Endodermal cell (in vitro differentiated cells): ENCODE results near the gene UMAD1. TPM values are rescaled to one million over a fixed set of nuclear protein-coding genes. Genes with fewer than 3 reads are reported as not detected.

Source experiments
- DNase-seq: peaks from one replicate; pipeline ENCODE4 v3.0.0-alpha.2; 2017
- H3K27ac ChIP-seq: 2 replicates; pipeline ENCODE4 v1.5.1; 2013; ENCODE audit warnings: mild to moderate bottlenecking, low read depth, low read length, moderate library complexity
- H3K27me3 ChIP-seq: 2 replicates; pipeline ENCODE4 v1.6.1; 2013; ENCODE audit warnings: mild to moderate bottlenecking, low read length, moderate library complexity; ENCODE audit not compliant: insufficient read depth, control insufficient read depth, poor library complexity, severe bottlenecking
- H3K36me3 ChIP-seq: 2 replicates; pipeline ENCODE4 v1.7.0; 2013; ENCODE audit warnings: mild to moderate bottlenecking, low read length, moderate library complexity; ENCODE audit not compliant: control insufficient read depth, insufficient read depth
- H3K4me1 ChIP-seq: one replicate; pipeline ENCODE4 v1.7.0; 2013; ENCODE audit warnings: low read length; ENCODE audit not compliant: control insufficient read depth, insufficient read depth
- H3K4me3 ChIP-seq: 2 replicates; pipeline ENCODE4 v1.5.1; 2013; ENCODE audit warnings: mild to moderate bottlenecking, low read length, moderate library complexity
- H3K9ac ChIP-seq: 2 replicates; pipeline ENCODE4 v1.6.1; 2013; ENCODE audit warnings: mild to moderate bottlenecking, low read length, moderate library complexity; ENCODE audit not compliant: poor library complexity, severe bottlenecking; ENCODE audit errors: extremely low read depth
- H3K9me3 ChIP-seq: 2 replicates; pipeline ENCODE4 v1.6.1; 2013; ENCODE audit warnings: mild to moderate bottlenecking, low read length, moderate library complexity; ENCODE audit not compliant: control insufficient read depth
- H3K27ac Mint-ChIP-seq: 2 replicates; pipeline ENCODE4 v1.8.0; 2020; ENCODE audit warnings: mixed read lengths
- H3K27me3 Mint-ChIP-seq: 2 replicates; pipeline ENCODE4 v1.8.0; 2021; ENCODE audit warnings: mild to moderate bottlenecking, mixed read lengths; ENCODE audit not compliant: insufficient read depth
- H3K36me3 Mint-ChIP-seq: 2 replicates; pipeline ENCODE4 v1.8.0; 2020; ENCODE audit warnings: low read depth, mixed read lengths
- H3K4me1 Mint-ChIP-seq: 2 replicates; pipeline ENCODE4 v1.8.0; 2020; ENCODE audit warnings: mixed read lengths
- H3K4me3 Mint-ChIP-seq: 2 replicates; pipeline ENCODE4 v1.8.0; 2020; ENCODE audit warnings: mild to moderate bottlenecking, moderate library complexity, mixed read lengths
- H3K9me3 Mint-ChIP-seq: 2 replicates; pipeline ENCODE4 v1.8.0; 2020; ENCODE audit warnings: mild to moderate bottlenecking, mixed read lengths
- CTCF ChIP-seq: fragments of 200-600 bp; sonication (generic); conservative IDR thresholded peaks from 2 replicates; pipeline ENCODE4 v1.5.0; 2021; ENCODE audit warnings: antibody characterized with exemption, mild to moderate bottlenecking
- WGBS, 2 experiments: methylation state at CpG; one replicate each; pipeline versions ENCODE4 v1.1.5 to v1.1.7; 2013; ENCODE audit warnings: missing lambda C conversion rate in 2 of 2, mixed read lengths in 1 of 2; ENCODE audit not compliant: insufficient coverage in 1 of 2, insufficient read length in 1 of 2; 5-methylcytosine and 5-hydroxymethylcytosine counted together
- total RNA-seq, 2 donors: library from RNA; stranded (reverse); fragmentation: NEBNext Ultra II Directional in 1 of 2; extraction: Animal tissue kit (Norgen Biotek cat#: 25700) in 1 of 2; gene quantifications; 2 replicates in 1 of 2; 3 replicates in 1 of 2; pipeline ENCODE4 v1.2.1, GENCODE V29; 2021

Gene UMAD1
- total RNA-seq, 2 donors from 2014 or later: 9.7 to 10.3 TPM

- Mint-ChIP-seq H3K36me3 (no peaks in the 10 kb centered on the region), H3K9me3 (no peaks in the 10 kb centered on the region), H3K4me3 (no peak overlapping the region), H3K27ac (no peak overlapping the region), H3K27me3 (no peaks in the 10 kb centered on the region), H3K4me1 (peaks cover 21% of the 10 kb centered on the region)
- H3K27me3 ChIP-seq: no peaks in the 10 kb centered on the region
- H3K9ac ChIP-seq: no peak overlapping the region
- H3K4me1 ChIP-seq: peaks cover 3% of the 10 kb centered on the region
- H3K4me3 ChIP-seq: no peak overlapping the region
- no peak overlapping the region for H3K27ac ChIP-seq
- H3K36me3 ChIP-seq: no peaks in the 10 kb centered on the region
- no peak for DNase-seq
- no peaks in the 10 kb centered on the region for H3K9me3 ChIP-seq
- 75 to 100% methylated on average over 1 to 6 of the region's 6 CpGs for WGBS, 2 experiments
- no peak for TF ChIP-seq CTCF
Observed at GRCh38 chr7:7819442-7820247, 179.1 kb downstream of the UMAD1 start.

GRCh38 chr7:7820409-7820808 is 179.9 kb downstream of the UMAD1 start:
- no peaks in the 10 kb centered on the region for H3K27me3 ChIP-seq
- no peak for DNase-seq
- peaks cover 21% of the 10 kb centered on the region for H3K4me1 Mint-ChIP-seq
- no peak overlapping the region for H3K27ac ChIP-seq
- no peak overlapping the region for H3K4me3 Mint-ChIP-seq
- no peak overlapping the region for H3K27ac Mint-ChIP-seq
- peaks cover 5% of the 10 kb centered on the region for H3K9me3 ChIP-seq
- peaks cover 2% of the 10 kb centered on the region for H3K9me3 Mint-ChIP-seq
- H3K27me3 Mint-ChIP-seq: no peaks in the 10 kb centered on the region
- H3K36me3 Mint-ChIP-seq: peaks cover 5% of the 10 kb centered on the region
- WGBS, 2 experiments: 95 to 100% methylated on average over 1 of the region's 1 CpG
- peaks cover 3% of the 10 kb centered on the region for H3K4me1 ChIP-seq
- no peak overlapping the region for H3K4me3 ChIP-seq
- no peaks in the 10 kb centered on the region for H3K36me3 ChIP-seq
- no peak overlapping the region for H3K9ac ChIP-seq
- no peak for TF ChIP-seq CTCF

- peaks cover 2% of the 10 kb centered on the region for H3K9me3 Mint-ChIP-seq
- no peak overlapping the region for H3K9ac ChIP-seq
- no peak for DNase-seq
- H3K27ac ChIP-seq: no peak overlapping the region
- H3K27me3 ChIP-seq: no peaks in the 10 kb centered on the region
- H3K27me3 Mint-ChIP-seq: no peaks in the 10 kb centered on the region
- peaks cover 21% of the 10 kb centered on the region for H3K4me1 Mint-ChIP-seq
- H3K36me3 Mint-ChIP-seq: peaks cover 5% of the 10 kb centered on the region
- no peak for TF ChIP-seq CTCF
- no peak overlapping the region for H3K27ac Mint-ChIP-seq
- 61% methylated on average over 3 of the region's 3 CpGs; no CpG with 5 or more reads in 1 of the 2 experiments for WGBS, 2 experiments
- no peaks in the 10 kb centered on the region for H3K36me3 ChIP-seq
- H3K4me3 Mint-ChIP-seq: no peak overlapping the region
- peaks cover 3% of the 10 kb centered on the region for H3K4me1 ChIP-seq
- no peak overlapping the region for H3K4me3 ChIP-seq
- H3K9me3 ChIP-seq: peaks cover 8% of the 10 kb centered on the region
Observed at GRCh38 chr7:7820939-7821338, 180.4 kb downstream of the UMAD1 start.
